Endodermal cell (in vitro differentiated cells): ENCODE results near the gene ANO5. TPM values are rescaled to one million over a fixed set of nuclear protein-coding genes. Genes with fewer than 3 reads are reported as not detected.

Source experiments
- DNase-seq: peaks from one replicate; pipeline ENCODE4 v3.0.0-alpha.2; 2017
- H3K27ac ChIP-seq: 2 replicates; pipeline ENCODE4 v1.5.1; 2013; ENCODE audit warnings: mild to moderate bottlenecking, low read depth, low read length, moderate library complexity
- H3K27me3 ChIP-seq: 2 replicates; pipeline ENCODE4 v1.6.1; 2013; ENCODE audit warnings: mild to moderate bottlenecking, low read length, moderate library complexity; ENCODE audit not compliant: insufficient read depth, control insufficient read depth, poor library complexity, severe bottlenecking
- H3K36me3 ChIP-seq: 2 replicates; pipeline ENCODE4 v1.7.0; 2013; ENCODE audit warnings: mild to moderate bottlenecking, low read length, moderate library complexity; ENCODE audit not compliant: control insufficient read depth, insufficient read depth
- H3K4me1 ChIP-seq: one replicate; pipeline ENCODE4 v1.7.0; 2013; ENCODE audit warnings: low read length; ENCODE audit not compliant: control insufficient read depth, insufficient read depth
- H3K4me3 ChIP-seq: 2 replicates; pipeline ENCODE4 v1.5.1; 2013; ENCODE audit warnings: mild to moderate bottlenecking, low read length, moderate library complexity
- H3K9ac ChIP-seq: 2 replicates; pipeline ENCODE4 v1.6.1; 2013; ENCODE audit warnings: mild to moderate bottlenecking, low read length, moderate library complexity; ENCODE audit not compliant: poor library complexity, severe bottlenecking; ENCODE audit errors: extremely low read depth
- H3K9me3 ChIP-seq: 2 replicates; pipeline ENCODE4 v1.6.1; 2013; ENCODE audit warnings: mild to moderate bottlenecking, low read length, moderate library complexity; ENCODE audit not compliant: control insufficient read depth
- H3K27ac Mint-ChIP-seq: 2 replicates; pipeline ENCODE4 v1.8.0; 2020; ENCODE audit warnings: mixed read lengths
- H3K27me3 Mint-ChIP-seq: 2 replicates; pipeline ENCODE4 v1.8.0; 2021; ENCODE audit warnings: mild to moderate bottlenecking, mixed read lengths; ENCODE audit not compliant: insufficient read depth
- H3K36me3 Mint-ChIP-seq: 2 replicates; pipeline ENCODE4 v1.8.0; 2020; ENCODE audit warnings: low read depth, mixed read lengths
- H3K4me1 Mint-ChIP-seq: 2 replicates; pipeline ENCODE4 v1.8.0; 2020; ENCODE audit warnings: mixed read lengths
- H3K4me3 Mint-ChIP-seq: 2 replicates; pipeline ENCODE4 v1.8.0; 2020; ENCODE audit warnings: mild to moderate bottlenecking, moderate library complexity, mixed read lengths
- H3K9me3 Mint-ChIP-seq: 2 replicates; pipeline ENCODE4 v1.8.0; 2020; ENCODE audit warnings: mild to moderate bottlenecking, mixed read lengths
- WGBS, 2 experiments: methylation state at CpG; one replicate each; pipeline versions ENCODE4 v1.1.5 to v1.1.7; 2013; ENCODE audit warnings: missing lambda C conversion rate in 2 of 2, mixed read lengths in 1 of 2; ENCODE audit not compliant: insufficient coverage in 1 of 2, insufficient read length in 1 of 2; 5-methylcytosine and 5-hydroxymethylcytosine counted together
- total RNA-seq, 2 donors: library from RNA; stranded (reverse); fragmentation: NEBNext Ultra II Directional in 1 of 2; extraction: Animal tissue kit (Norgen Biotek cat#: 25700) in 1 of 2; gene quantifications; 2 replicates in 1 of 2; 3 replicates in 1 of 2; pipeline ENCODE4 v1.2.1, GENCODE V29; 2021
- TF ChIP-seq, protein P1 (sequence below): fragments of 200-600 bp; sonication (generic); conservative IDR thresholded peaks from 2 replicates; pipeline ENCODE4 v1.5.0; 2021; ENCODE audit warnings: antibody characterized with exemption, mild to moderate bottlenecking

ANO5 gene
- total RNA-seq, 2 donors from 2014 or later = 6.2 to 8.9 TPM

- no peaks in the 10 kb centered on the region for H3K9me3 ChIP-seq
- TF ChIP-seq, protein P1, sequence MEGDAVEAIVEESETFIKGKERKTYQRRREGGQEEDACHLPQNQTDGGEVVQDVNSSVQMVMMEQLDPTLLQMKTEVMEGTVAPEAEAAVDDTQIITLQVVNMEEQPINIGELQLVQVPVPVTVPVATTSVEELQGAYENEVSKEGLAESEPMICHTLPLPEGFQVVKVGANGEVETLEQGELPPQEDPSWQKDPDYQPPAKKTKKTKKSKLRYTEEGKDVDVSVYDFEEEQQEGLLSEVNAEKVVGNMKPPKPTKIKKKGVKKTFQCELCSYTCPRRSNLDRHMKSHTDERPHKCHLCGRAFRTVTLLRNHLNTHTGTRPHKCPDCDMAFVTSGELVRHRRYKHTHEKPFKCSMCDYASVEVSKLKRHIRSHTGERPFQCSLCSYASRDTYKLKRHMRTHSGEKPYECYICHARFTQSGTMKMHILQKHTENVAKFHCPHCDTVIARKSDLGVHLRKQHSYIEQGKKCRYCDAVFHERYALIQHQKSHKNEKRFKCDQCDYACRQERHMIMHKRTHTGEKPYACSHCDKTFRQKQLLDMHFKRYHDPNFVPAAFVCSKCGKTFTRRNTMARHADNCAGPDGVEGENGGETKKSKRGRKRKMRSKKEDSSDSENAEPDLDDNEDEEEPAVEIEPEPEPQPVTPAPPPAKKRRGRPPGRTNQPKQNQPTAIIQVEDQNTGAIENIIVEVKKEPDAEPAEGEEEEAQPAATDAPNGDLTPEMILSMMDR = no peak
- WGBS, 2 experiments = 30 to 63% methylated on average over 2 to 3 of the region's 5 CpGs
- H3K9me3 Mint-ChIP-seq = no peaks in the 10 kb centered on the region
- H3K36me3 Mint-ChIP-seq = no peaks in the 10 kb centered on the region
- H3K4me1 ChIP-seq = peaks cover 4% of the 10 kb centered on the region
- H3K36me3 ChIP-seq = no peaks in the 10 kb centered on the region
- no peak overlapping the region for H3K27ac ChIP-seq
- H3K4me3 Mint-ChIP-seq = peak overlapping the region; percentile 94
- H3K27me3 ChIP-seq = no peaks in the 10 kb centered on the region
- peaks cover 5% of the 10 kb centered on the region for H3K27me3 Mint-ChIP-seq
- H3K4me3 ChIP-seq = peak overlapping the region; percentile 85
- no peak overlapping the region for H3K9ac ChIP-seq
- H3K27ac Mint-ChIP-seq = no peak overlapping the region
- no peak for DNase-seq
- H3K4me1 Mint-ChIP-seq = peaks cover 30% of the 10 kb centered on the region
These were observed 1.4 kb downstream of the ANO5 start for GRCh38 chr11:22194306-22194705.

GRCh38 chr11:22194907-22195306 lies 2.0 kb downstream of the ANO5 start:
- no peak overlapping the region for H3K27ac Mint-ChIP-seq
- H3K9me3 Mint-ChIP-seq = no peaks in the 10 kb centered on the region
- DNase-seq = no peak
- 100% methylated on average over 1 of the region's 2 CpGs; no CpG with 5 or more reads in 1 of the 2 experiments for WGBS, 2 experiments
- H3K27me3 ChIP-seq = no peaks in the 10 kb centered on the region
- no peaks in the 10 kb centered on the region for H3K9me3 ChIP-seq
- no peak overlapping the region for H3K4me3 Mint-ChIP-seq
- H3K36me3 Mint-ChIP-seq = no peaks in the 10 kb centered on the region
- H3K9ac ChIP-seq = no peak overlapping the region
- peaks cover 25% of the 10 kb centered on the region for H3K4me1 Mint-ChIP-seq
- H3K4me3 ChIP-seq = peak overlapping the region; percentile 85
- H3K27me3 Mint-ChIP-seq = peaks cover 5% of the 10 kb centered on the region
- H3K36me3 ChIP-seq = no peaks in the 10 kb centered on the region
- H3K27ac ChIP-seq = no peak overlapping the region
- TF ChIP-seq, protein P1 = peak; percentile 34
- peaks cover 4% of the 10 kb centered on the region for H3K4me1 ChIP-seq

DNA sequence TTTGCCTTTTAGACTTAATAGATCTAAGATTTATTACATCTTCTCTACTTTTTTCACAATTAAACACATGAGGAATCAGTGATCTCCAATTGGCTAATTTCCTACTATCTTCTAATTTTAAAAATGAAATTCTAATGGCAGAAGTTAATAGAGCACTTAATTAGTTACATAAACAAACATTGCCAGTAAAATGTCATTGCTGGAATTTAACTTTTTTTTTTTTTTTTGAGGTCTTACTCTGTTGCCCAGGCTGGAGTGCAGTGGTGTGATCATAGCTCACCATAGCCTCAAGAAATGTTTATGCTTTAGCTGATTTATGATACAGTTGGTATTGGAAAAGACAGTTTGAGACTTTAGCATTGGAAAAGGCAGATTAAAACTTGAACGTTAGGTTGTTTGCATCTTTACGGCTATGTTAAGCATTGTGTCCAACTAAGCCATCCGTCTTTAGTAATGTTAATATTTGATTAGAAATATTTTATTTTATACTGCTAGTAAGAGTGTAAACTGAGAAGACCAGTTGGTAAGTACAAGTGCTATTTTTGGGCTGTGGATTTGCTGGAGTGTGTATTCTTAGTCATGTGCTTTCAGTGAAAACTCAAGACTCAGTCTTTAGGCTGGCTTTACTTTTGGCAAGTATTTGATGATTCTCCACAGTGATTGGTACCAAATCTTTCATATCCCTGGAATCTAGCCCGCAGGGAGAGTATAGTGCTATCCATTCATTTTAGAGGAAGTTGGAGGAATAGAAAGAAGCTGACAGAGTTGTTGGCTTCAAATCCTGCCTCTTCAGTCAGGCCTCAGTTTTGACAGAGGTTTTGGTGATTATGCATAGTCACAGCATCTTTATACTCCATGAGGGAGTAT lies 4.5 kb downstream of the ANO5 start:
- no peaks in the 10 kb centered on the region for H3K4me1 ChIP-seq
- H3K4me3 ChIP-seq = no peak overlapping the region
- WGBS, 2 experiments = 89 to 92% methylated on average over 2 to 4 of the region's 4 CpGs
- H3K27ac ChIP-seq = no peak overlapping the region
- no peaks in the 10 kb centered on the region for H3K36me3 Mint-ChIP-seq
- H3K9me3 ChIP-seq = no peaks in the 10 kb centered on the region
- H3K4me1 Mint-ChIP-seq = peaks cover 11% of the 10 kb centered on the region
- DNase-seq = no peak
- no peak overlapping the region for H3K9ac ChIP-seq
- H3K27me3 Mint-ChIP-seq = peaks cover 5% of the 10 kb centered on the region
- H3K4me3 Mint-ChIP-seq = no peak overlapping the region
- no peak overlapping the region for H3K27ac Mint-ChIP-seq
- TF ChIP-seq, protein P1 = no peak
- H3K36me3 ChIP-seq = no peaks in the 10 kb centered on the region
- no peaks in the 10 kb centered on the region for H3K9me3 Mint-ChIP-seq
- no peaks in the 10 kb centered on the region for H3K27me3 ChIP-seq
